Right renal pelvis (tissue), 4 donors: Measurements from ENCODE around the gene SHC4. TPM values are rescaled to one million over a fixed set of nuclear protein-coding genes. Genes with fewer than 3 reads are reported as not detected.

ENCODE experiments used
- DNase-seq, 4 donors: peaks; one replicate each; pipeline ENCODE4 v3.0.0-alpha.2; 2013; ENCODE audit warnings: low read depth in 4 of 4, low spot score in 3 of 4, missing footprints in 1 of 4
- polyA plus RNA-seq, 4 donors: library from polyadenylated mRNA; unstranded; fragments of 120-200 nt; gene quantifications; one replicate each; pipeline ENCODE4 v1.2.1, GENCODE V29; 2013; ENCODE audit not compliant: insufficient read length in 4 of 4

The SHC4 gene
- polyA plus RNA-seq, 4 donors: 2.0 to 3.5 (median 3.1) TPM

DNA sequence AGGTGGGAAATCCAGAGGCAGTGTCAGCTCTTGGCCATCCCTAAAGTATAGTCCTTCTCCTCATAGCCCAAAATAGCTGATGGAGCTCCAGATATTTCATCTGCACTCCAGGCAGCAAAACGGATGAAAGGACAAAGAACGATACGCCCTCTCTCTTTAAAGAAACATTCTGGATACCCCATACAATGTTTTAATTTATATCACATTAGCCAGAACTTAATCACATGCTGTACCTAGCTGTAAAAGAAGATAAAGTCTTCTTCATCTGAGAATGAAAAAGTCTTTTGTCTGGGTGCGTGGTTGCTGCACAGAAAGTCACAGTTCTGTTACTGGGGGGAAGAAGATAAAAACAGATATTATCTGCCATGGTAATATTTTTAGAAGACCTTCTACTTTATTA lies 4.3 kb upstream of the SHC4 start:
- DNase-seq: no peak

DNA sequence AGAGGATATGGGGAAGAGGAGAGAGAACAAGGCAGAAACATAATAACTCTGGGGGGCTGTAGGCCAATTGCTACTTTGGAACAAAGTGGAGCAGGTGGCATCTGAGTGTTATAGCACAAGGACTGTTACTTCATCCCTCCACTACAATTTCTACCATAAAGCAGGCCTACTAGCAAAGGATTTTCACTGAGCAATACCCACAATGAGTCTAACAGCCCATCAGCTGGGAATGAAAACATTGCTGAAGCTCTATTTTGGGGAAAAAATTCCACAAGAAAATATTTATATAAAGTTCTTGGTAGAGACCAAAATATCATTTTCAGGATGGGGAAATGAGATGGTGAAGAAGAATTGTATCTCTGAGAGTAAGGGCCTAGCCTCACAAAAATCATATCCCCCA lies 3.6 kb upstream of the SHC4 start:
- DNase-seq: no peak

DNA sequence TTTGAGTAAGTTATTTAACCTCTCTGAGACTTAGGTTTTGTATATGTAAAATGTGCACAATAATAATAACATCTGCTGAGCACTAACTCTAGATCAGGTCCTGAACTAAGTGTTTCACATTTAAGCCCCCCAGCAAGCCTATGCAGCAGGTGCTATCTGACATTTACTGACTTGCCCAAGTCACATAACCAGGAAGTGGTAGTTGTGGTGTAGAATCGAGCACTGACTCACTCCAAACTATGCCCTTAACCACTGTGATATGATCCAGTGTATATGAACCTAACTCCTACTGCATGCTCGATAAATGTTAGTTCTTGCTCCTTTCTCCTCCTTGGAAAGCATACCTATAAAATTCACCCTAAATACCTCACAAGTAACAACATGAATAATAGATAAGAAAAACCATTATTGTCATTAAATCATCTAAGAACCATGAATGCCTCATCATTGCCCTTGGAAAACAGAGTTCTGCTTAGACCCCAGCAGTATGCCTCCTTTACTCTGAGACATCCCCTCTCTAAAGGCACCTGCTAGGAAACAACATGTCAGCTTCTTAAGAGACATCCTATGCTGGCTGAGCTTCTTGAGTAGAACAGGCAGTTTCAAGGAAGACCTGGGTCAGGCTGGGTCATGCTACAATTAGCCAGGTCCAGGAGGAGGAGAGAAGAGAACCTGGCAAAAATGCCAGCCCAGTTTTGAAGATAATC lies 3.0 kb upstream of the SHC4 start:
- no peak for DNase-seq

DNA sequence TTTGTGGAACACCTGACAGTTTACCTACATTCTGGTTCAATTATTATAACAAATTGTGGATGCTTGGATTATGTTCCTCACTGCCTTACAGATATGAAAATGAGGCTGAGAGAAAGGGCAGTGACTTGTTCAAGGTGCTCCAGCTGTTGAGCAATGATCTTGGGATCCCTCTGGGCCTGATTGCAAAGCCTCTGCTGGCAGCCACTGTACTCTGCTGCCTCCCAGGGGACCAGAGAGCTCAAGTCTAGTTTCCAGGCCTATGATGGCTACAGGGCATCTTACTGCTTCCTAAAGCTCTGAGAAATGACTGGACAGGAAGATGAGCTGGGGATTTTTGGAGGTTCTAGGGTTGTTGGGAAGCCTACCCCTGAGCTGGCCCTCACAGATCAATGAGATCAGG lies 2.3 kb upstream of the SHC4 start:
- DNase-seq: no peak

DNA sequence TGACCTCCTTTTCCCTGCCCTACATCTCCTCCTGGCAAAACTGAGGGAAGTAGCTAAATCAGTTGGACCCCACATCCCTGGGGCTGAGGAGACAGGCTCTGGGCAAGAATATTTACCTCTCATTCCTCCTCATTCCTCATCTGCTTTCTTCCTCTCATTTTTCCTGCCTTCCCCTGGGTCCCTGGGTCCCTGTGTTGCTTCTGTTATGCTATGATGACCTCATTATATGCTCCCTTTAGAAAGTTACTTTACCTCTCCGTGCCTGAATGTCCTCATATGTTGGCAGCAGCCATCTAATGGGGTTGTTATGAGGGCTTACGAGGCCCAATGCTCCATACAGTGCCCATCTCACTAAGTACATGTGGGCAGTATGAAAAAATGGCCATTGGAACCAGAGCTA lies 1.2 kb upstream of the SHC4 start:
- no peak for DNase-seq

DNA sequence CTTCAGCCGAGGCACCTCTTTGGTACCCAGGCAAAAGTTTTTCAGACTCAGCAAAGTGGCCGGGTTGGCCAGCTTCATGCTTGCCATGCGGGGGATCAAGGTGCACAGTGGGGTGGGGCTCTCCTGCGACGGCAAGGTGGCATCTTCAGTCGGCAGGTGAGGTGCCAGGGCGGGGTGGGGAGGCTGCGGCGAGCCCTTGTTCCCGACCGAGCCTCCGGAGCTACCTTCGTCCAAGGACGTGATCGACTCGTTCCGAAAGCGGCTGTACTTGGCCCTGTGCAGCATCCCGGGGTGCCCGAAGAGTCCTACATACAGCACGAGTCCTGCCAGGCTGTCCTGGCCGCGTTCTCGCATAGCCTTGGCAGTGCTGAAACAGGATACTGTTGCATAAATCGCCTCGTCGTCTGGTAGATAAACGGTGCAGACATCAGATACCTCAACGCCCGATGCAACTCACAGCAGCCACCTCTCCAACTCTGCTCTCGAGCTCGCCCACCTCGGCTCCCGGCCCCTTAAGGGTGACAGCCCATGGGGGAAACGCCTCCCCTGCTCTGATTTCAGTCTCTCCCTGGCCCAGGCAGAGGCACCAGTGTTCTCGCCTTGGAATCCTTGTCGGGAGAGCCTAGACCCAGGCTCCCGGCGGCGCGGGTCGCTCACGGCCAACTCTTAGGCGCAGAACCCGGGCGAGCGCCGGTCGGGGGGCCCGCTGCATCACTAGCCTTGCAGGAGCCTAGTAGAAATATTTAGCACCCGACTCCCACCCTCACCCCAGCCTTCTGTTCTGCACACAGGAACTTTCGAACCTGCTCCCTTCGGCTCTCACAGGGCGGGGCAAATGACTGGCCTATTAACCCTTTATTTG lies 826 bp downstream of the SHC4 start:
- peak in 1 of 4 donors; percentile 31 for DNase-seq

DNA sequence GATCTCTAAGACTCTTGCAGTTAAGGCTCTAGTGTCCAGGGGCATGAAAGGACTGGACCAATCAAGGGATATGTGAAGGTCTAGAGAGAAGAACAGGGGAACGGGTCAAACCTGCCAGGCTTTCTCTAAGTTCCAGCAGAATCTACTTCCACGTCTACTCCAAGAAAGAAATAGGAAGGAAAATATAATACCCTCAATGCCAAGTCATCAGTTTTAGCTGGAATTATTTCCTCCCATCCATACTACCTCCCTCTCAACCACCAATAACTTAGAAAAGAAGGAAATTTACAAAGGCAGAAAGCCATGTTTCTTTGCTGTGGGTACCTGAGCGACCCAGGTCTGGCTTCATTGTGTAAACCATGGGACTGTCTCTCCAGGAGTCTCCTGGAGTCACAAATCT lies 7.8 kb downstream of the SHC4 start:
- DNase-seq: no peak

DNA sequence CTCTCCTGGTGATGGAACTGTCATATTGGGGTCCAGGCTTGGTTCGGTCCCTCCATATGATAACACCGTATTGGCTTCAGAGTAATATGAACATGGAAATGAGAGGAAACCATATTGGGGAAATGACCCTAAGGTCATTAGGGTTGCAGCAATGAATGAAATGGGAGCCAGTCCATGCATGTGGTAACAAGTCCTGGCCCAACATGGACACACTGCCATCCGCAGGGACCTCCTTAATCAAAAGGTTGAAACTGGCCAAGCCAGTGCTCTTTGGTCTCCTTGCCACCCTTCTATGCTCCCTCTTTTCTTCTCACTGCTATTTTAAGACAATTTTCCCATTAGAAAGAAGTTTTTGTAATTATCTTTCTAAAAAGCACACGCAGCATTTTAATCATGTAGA lies 8.3 kb downstream of the SHC4 start:
- no peak for DNase-seq

GRCh38 chr15:48954538-48954937 lies 9.2 kb downstream of the SHC4 start:
- DNase-seq: no peak

DNA sequence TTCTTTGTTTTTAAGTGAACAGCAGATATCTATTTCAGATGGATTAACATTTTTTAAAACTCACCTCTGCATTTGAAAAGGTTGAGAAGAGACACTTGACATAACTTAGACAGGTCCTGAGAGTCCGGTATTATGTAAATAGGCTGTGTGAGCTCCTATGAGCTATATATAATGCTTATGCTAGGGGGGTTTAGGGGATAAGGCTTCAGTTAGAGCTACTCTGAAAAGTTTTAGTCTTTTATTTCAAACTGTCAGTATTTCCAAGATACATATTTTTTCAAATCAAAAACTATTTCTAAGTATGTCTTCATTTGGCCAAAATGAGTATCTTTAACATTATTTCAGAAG lies 16.9 kb downstream of the SHC4 start:
- DNase-seq: no peak

DNA sequence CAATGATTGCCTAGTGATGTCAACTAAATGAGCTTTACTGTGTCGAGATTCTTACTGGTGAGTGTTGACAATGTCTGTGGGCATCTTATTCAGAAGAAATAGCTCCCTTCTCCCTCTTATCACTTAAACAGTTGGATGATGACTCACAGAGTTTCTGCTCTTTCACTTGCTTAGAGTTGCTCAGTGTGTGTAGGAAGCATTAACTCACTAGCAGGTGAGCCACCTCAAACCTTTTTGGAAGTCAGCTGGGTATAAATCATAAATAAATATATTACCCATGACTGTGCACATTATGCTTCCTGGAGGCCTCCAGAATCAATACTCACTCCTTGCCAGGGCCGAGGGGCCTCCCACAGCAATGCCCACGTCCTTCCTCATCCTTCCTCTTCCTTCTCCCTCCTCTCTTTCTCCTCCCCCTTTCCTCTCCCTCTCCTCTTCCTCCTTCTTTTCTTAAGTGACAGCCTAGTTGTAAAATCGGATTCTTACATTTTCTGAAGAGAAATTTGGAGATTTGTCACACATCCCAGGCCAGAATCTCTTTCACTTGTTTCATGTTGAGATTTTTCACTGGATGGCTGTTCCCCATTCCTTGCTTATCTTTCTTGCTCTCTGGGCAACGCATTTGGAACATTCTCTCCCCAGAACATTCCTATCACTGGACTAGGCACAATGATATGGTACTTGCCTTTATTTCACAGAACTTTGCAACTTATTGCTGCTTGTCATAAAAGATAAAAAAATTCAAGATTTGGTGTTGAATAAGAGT lies 17.5 kb downstream of the SHC4 start:
- no peak for DNase-seq

DNA sequence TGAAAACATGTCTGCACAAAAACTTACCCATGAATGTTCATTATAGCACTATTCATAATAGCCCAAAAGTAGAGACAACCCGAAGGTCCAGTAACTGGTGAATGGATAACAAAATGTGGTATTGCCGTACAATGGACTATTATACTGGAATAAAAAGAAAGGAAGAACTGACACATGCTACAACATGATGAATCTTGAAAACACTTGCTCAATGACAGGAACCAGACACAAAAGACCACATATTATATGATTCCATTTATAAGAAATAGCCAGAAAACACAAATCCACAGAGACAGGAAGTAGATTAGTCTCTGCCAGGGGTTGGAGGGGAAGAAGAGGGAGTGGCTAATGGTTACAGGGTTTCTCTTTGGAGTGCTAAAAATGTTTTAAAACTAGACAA lies 18.3 kb downstream of the SHC4 start:
- DNase-seq: no peak

DNA sequence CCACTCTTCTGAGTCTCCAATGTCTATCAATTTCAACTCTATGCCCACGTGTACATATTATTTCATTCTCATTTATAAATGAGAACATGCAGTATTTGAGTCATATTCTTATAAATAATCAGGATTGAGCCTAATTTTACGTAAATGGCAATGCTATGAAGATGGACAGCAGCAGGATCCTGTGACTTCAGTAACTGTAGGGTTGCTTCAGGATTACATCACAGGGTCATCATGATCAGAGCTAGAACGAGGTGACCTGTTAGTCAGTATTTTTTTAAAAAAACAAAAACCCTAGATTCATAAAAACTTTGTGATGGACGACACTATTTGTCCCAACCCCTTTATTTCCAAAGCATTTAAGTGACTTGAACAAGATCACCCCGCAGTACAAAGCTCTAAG lies 21.8 kb downstream of the SHC4 start:
- DNase-seq: no peak

GRCh38 chr15:48940508-48940907 lies 23.2 kb downstream of the SHC4 start:
- no peak for DNase-seq

DNA sequence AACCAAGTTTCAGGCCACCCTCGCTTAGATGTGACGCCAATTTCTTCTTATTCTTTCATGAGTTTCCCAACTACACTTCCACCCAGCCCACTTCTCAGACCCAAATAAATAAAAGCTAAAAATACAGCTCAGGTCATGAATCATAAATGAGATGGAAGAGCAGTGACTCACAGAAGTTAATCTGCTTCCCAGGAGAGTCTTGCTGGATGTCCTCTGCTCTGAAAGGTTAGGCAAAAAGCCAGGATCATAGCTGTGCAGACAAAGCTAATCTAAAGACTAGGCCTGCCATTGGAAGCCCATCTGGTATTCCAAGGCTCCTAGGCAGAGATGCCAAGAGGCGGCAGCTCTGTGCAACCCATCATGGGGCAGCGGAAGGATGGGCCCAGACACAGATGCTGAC lies 24.1 kb downstream of the SHC4 start:
- no peak for DNase-seq

GRCh38 chr15:48937886-48938285 lies 25.8 kb downstream of the SHC4 start:
- DNase-seq: no peak

DNA sequence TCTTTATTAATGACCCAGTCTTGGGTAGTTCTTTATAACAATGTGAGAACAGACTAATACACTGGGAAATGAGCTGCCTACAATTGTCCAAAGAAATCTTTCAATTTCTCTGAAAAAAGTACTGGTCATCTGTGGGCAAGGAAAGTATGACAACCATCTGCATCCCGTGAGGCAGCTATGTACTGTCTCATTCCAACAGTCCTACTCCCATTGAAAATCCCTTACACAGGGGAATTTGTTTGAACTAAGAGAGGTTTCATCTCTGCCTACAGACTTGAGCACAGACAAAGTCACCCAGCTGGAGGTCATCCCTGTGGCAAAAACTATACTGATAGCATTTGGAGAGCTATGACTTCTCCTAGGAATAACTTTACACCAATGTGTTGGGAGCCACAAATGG lies 27.1 kb downstream of the SHC4 start:
- DNase-seq: no peak

- no peak for DNase-seq
Measured at GRCh38 chr15:48935236-48935635, 28.5 kb downstream of the SHC4 start.

GRCh38 chr15:48930735-48931134 lies 33.0 kb downstream of the SHC4 start:
- no peak for DNase-seq

DNA sequence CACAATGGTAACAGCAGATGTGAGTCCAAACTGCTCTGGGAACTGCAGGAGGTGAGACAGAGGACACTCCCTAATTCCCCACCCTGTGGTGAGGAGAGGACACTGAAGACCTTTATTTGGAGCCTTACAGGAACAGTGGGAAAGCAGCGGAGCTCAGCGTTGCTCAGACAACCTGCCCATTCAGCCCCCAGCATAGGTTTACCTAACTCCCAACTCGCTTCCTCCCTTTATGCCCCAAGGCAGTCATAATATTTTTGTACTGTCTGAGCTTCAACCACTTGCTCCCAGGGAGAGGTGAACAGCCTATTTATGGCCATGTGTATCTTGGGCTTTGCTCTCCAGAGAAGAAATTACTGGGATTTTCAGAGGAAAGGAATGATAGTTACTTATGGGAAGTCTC lies 34.1 kb downstream of the SHC4 start:
- DNase-seq: no peak

DNA sequence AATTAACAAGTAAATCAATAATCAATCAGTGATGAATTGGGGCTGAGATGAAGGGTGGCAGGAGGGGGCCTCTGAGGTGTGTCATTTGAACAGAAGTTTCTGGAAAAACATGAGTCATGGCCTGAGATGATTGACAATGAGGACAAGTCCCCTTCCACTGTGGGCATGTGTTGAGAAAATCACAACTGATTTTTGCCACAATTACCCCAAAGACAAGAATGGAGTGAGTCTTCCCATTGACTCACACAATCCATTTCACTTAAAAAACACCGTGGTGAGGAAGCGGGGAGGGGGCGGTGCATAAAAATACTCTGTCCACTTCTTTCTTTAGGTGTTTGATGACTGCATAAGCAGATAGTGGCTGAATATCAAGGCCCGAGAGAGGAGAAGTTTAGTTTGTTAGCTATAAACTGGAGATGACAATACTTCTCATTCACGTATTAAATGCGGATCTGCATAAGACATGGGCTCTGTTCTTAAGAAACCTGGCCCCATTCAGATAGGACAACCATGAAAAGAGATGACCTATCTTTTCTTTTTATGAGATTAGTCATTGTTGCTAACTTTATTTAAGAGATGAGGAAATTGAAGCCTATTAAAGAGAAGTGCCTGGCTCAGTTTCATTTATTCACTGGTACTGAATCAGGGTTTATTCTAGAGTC lies 34.7 kb downstream of the SHC4 start:
- DNase-seq: no peak
